Measurements from ENCODE around the gene RASGRF2. TPM values are rescaled to one million over a fixed set of nuclear protein-coding genes. Genes with fewer than 3 reads are reported as not detected.

RASGRF2 gene
- total and polyA plus RNA-seq, 2 of the 13 experiments (the other 11 are each of a cell fraction or from before 2014, with no cell fraction given): 23.6 to 29.0 TPM

GRCh38 chr5:80967500-80968181 lies 7.5 kb downstream of the RASGRF2 start (continued):
- TF ChIP-seq CREB3 (CRISPR knock-in tag; IDR thresholded peaks at IDR 0.05): no peak
- no peak for TF ChIP-seq GFI1 (CRISPR knock-in tag; IDR thresholded peaks at IDR 0.05; ENCODE audit: borderline replicate concordance)

DNA sequence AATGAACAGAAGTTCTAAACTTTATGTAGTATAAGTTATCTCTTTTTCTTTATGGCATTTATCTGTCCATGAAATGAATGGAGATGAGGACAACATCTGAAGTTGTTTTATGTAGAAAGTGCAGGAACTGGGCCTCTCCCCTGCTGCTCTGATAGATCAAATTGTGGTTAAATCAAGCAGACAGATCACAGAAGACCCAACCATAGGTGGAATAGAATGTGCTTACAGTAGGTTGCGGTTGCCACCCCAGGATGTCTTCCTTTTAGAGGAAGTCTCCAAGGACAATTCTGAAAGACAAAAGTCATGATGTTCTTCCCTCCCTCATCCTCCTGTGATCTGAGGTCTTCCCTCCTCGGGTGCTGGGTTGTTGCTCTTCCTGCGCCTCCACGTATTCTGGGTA lies 12.9 kb downstream of the RASGRF2 start:
- ChIA-PET POLR2A (no interaction called here), CTCF (ENCODE audit: low intra/inter-chr PET ratio, low total read pairs) (no interaction called here)
- H3K4me1 ChIP-seq (ENCODE audit: insufficient read depth, low read length): peaks cover 63% of the 10 kb centered on the region
- H3K27me3 ChIP-seq (ENCODE audit: control insufficient read depth in 1 of 2, insufficient read depth in 2 of 2, low read length in 2 of 2): no peaks in the 10 kb centered on the region
- H3K36me3 ChIP-seq (replicated peaks in 1 of 2; ENCODE audit: control insufficient read depth in 1 of 2, insufficient read depth in 2 of 2, low read length in 2 of 2): peaks cover 1 to 7% of the 10 kb centered on the region in 2 experiments; a peak in 2 of 5 replicates
- H3K4me2 ChIP-seq (ENCODE audit: low read depth, low read length): no peak overlapping the region
- FAIRE-seq: no peak
- H3K4me3 ChIP-seq (replicated peaks in 1 of 3; ENCODE audit: insufficient read depth in 1 of 3, low read depth in 2 of 3, low read length in 3 of 3): no peak overlapping the region
- no peak overlapping the region for H3K9ac ChIP-seq (ENCODE audit: insufficient read depth, low read depth, low read length)
- in situ Hi-C loops (cut with HindIII; ENCODE audit: extremely low pct_ligation_motif_present, low pct_unique_long_range_greater_than_20kb): no loop called here
- peaks cover under 1% of the 10 kb centered on the region; the same call in 1 of the 2 replicates for H4K20me1 ChIP-seq (ENCODE audit: insufficient read depth, low read length)
- ATAC-seq: no peak
- DNase-seq (ENCODE audit: low spot score): no peak
- no TSS peak for BruUV-seq (replicated peaks)
- no peak overlapping the region for H3K27ac ChIP-seq (ENCODE audit: extremely low read length, insufficient read depth, low read length)
- peaks cover 87% of the 10 kb centered on the region for H3K79me2 ChIP-seq (ENCODE audit: insufficient read depth, low read length)
- 96% methylated on average over 4 of the region's 4 CpGs for WGBS (ENCODE audit: low lambda C conversion rate)
- H3K9me3 ChIP-seq (ENCODE audit: low read length): no peaks in the 10 kb centered on the region
- intact Hi-C loops (cut with micrococcal nuclease; ENCODE audit: unreplicated experiment): no loop called here
- no peak overlapping the region for H2AFZ ChIP-seq (ENCODE audit: low read length)
- no peak for TF ChIP-seq ZBTB49 (CRISPR knock-in tag; IDR thresholded peaks at IDR 0.05; ENCODE audit: borderline replicate concordance)
- TF ChIP-seq, protein P1, sequence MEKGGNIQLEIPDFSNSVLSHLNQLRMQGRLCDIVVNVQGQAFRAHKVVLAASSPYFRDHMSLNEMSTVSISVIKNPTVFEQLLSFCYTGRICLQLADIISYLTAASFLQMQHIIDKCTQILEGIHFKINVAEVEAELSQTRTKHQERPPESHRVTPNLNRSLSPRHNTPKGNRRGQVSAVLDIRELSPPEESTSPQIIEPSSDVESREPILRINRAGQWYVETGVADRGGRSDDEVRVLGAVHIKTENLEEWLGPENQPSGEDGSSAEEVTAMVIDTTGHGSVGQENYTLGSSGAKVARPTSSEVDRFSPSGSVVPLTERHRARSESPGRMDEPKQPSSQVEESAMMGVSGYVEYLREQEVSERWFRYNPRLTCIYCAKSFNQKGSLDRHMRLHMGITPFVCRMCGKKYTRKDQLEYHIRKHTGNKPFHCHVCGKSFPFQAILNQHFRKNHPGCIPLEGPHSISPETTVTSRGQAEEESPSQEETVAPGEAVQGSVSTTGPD (CRISPR knock-in tag; IDR thresholded peaks at IDR 0.05): no peak
- TF ChIP-seq ZBTB38 (CRISPR knock-in tag; IDR thresholded peaks at IDR 0.05): no peak
- no peak for TF ChIP-seq PRPF4 (IDR thresholded peaks at IDR 0.05; ENCODE audit: low read depth, low read length, poor library complexity, severe bottlenecking)
- no peak for TF ChIP-seq ZSCAN21 (CRISPR knock-in tag; IDR thresholded peaks at IDR 0.05; ENCODE audit: borderline replicate concordance)
- TF ChIP-seq ZNF567 (CRISPR knock-in tag; IDR thresholded peaks at IDR 0.05; ENCODE audit: borderline replicate concordance): no peak
- TF ChIP-seq ZNF816 (CRISPR knock-in tag; IDR thresholded peaks at IDR 0.05; ENCODE audit: borderline replicate concordance): no peak
- TF ChIP-seq ZNF446 (CRISPR knock-in tag; IDR thresholded peaks at IDR 0.05): no peak
- TF ChIP-seq RNF219 (CRISPR knock-in tag; IDR thresholded peaks at IDR 0.05): no peak
- TF ChIP-seq ZUFSP (CRISPR knock-in tag; IDR thresholded peaks at IDR 0.05; ENCODE audit: borderline replicate concordance): no peak
- no peak for TF ChIP-seq ELF3 (CRISPR knock-in tag; IDR thresholded peaks at IDR 0.05)

Data from HepG2 (cell line).